Renal pelvis (tissue), 4 donors: Measurements from ENCODE around the gene BTBD7. TPM values are rescaled to one million over a fixed set of nuclear protein-coding genes. Genes with fewer than 3 reads are reported as not detected.

Experiments
- DNase-seq: peaks from one replicate; pipeline ENCODE4 v3.0.0-alpha.2; 2013
- polyA plus RNA-seq, 3 donors: library from polyadenylated mRNA; unstranded; fragments of 120-200 nt; gene quantifications; one replicate each; pipeline ENCODE4 v1.2.1, GENCODE V29; 2013; ENCODE audit not compliant: insufficient read length in 3 of 3

BTBD7 gene
- polyA plus RNA-seq, 3 donors = 42.2 to 58.5 (median 55.3) TPM

GRCh38 chr14:93332397-93332852 is 411 bp downstream of the BTBD7 start:
- DNase-seq = peak; percentile 57

GRCh38 chr14:93331728-93332396 is 974 bp downstream of the BTBD7 start:
- no peak for DNase-seq

DNA sequence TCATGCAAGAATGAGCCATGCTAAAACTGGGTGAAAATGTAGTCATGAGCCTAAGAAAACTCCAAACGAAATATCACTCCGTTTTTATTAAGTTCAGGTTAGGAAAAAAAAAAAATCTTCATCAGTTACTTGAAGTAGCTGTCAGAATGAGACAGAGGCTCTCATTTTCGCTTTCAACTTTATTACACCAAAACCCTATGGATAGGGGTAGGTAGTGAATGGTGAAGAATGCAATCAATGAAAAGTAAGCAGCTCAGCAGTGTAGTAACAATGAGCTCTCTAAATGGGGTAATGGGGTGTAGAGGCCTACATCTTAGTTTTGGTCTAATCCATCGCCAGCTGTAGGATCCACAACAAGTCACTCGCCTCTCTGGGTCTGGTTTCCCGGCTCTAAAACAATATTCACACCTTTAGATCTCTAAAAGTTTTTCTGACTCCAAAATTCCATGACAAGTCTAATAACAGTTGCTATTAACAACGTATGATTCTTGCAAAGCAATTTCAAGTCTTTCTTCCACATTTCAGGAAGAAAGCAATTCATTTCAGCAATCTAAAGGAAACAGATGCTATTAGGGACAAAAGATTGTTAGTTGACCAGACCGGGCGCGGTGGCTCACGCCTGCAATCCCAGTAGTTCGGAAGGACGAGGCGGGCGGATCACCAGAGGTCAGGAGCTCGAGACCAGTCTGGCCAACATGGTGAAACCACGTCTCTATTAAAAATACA is 1.7 kb downstream of the BTBD7 start:
- no peak for DNase-seq

DNA sequence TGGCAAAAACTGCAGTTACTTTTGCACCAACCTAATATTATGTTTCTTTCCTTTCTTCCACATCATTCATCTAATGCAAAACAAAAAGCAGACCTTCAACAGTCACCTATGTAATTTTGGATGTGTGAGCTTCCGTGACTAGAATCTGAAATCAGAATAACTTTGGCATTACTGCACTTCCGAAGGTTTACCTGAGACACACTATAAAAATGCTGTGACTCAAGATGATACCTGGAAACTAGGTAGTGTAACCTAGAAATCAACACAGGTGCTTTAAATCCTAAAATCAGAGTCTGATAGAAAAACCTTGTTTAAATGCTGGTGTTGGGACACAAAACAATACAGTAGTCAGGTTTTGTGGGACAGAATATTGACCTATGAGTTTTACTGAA is 2.2 kb downstream of the BTBD7 start:
- no peak for DNase-seq

GRCh38 chr14:93329965-93330608 is 2.7 kb downstream of the BTBD7 start:
- peak; percentile 21 for DNase-seq

- no peak for DNase-seq
Measured at GRCh38 chr14:93328546-93328945, 4.3 kb downstream of the BTBD7 start.

- DNase-seq = no peak
Measured at GRCh38 chr14:93326196-93326595, 6.6 kb downstream of the BTBD7 start.

DNA sequence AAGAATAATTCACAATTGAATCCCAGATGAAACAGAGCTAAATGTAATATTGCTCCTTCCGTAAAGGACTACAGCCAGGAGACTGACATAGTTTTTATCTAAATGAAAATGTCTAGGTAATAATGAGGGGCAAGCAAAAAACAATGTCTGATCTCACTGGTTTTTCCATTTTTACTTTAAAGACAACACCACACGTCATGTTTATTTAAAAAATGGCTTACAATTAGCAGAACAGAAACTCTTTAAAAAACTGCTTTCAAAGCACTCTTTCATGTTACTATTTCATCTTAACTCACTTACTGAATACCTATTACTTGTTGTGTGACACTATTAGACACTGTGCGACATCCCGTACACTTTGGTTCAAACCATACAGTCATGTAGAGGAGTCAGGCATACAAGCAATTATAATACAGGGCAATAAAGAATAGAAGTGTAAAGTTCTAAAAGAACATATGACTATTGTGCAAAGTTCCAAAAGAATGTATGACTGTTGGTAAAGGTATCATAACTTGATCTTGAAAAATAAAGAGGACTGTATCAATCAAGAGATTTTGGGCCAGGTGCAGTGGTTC is 9.1 kb downstream of the BTBD7 start:
- no peak for DNase-seq

- DNase-seq = no peak
Measured at GRCh38 chr14:93322929-93323599, 9.8 kb downstream of the BTBD7 start.

DNA sequence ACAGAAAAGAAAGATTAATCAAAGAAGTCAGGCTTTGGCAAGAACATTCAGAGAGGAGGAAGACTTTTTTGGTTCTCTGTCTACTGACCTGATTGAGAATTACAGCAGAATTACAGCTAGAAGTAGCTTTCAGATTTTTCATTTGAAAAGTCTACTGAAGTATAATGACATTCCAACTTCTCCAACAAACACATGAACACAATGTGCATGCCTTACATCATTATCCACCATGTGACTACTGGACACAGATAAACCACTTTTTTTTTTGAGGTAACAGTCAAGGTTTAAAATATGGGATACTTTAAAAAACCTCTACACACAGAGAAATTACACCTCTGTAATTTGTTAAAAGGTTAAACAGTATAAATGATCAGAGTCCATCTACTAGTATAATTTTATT is 12.3 kb downstream of the BTBD7 start:
- DNase-seq = no peak

DNA sequence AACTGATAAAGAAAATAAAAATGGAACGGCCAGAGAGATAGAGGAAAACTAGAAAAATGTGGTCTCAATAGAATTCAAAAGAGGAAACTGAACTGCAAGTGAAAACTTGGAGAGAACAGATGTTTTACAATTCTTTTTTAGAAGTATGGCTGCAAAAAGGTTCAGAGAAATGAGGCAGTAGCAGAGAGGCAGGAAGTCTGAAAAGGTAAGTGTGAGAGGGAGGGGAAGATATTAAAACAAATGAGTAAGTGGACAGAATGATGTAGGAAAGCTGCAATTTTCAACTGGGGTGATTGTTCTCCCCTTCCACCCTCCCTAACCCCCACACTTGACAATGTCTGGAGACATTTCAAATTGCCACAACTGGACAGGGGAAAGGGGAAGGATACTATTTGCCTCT is 12.9 kb downstream of the BTBD7 start:
- DNase-seq = no peak

GRCh38 chr14:93319494-93319893 is 13.3 kb downstream of the BTBD7 start:
- no peak for DNase-seq

- DNase-seq = peak; percentile 48
Measured at GRCh38 chr14:93318927-93319326, 13.9 kb downstream of the BTBD7 start.

- no peak for DNase-seq
Measured at GRCh38 chr14:93317875-93318807, 14.7 kb downstream of the BTBD7 start.

- no peak for DNase-seq
Measured at GRCh38 chr14:93317210-93317874, 15.5 kb downstream of the BTBD7 start.

GRCh38 chr14:93316716-93317115 is 16.1 kb downstream of the BTBD7 start:
- DNase-seq = no peak

DNA sequence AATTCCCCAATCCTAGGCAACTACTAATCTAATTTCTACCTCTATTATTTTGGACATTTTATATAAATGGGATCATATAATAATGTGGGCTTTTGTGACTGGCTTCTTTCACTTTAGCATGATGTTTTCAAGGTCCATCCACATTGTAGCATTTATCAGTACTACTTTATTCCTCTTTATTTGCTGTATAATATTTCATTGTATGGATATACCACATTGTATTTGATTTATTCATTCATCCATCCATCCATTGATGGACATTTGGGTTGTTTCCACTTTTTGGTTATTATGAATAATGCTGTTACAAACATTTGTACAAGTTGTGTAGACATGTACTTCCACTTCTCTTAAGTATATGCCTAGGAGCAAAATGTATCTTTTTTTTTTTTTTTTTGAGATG is 17.3 kb downstream of the BTBD7 start:
- DNase-seq = no peak

DNA sequence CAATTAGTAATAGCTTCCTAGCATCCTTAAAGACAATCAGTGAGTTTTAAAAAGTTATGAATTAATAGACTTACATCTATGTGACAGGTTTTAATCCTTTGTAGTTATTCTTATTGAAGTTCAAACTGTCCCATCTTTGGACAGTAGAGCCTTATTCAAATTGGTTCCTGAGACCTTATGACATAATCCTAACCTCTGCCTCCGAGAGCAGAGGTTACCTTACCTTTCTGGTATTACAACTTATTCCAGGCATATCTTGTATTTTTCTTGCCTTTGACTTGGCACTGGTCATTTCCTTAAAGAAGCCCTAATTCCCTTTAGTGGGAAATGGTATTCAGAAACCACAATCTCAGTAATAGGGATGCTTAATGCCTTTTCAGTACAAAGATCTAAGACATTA is 21.8 kb downstream of the BTBD7 start:
- no peak for DNase-seq

GRCh38 chr14:93309427-93309966 is 23.3 kb downstream of the BTBD7 start:
- DNase-seq = no peak

DNA sequence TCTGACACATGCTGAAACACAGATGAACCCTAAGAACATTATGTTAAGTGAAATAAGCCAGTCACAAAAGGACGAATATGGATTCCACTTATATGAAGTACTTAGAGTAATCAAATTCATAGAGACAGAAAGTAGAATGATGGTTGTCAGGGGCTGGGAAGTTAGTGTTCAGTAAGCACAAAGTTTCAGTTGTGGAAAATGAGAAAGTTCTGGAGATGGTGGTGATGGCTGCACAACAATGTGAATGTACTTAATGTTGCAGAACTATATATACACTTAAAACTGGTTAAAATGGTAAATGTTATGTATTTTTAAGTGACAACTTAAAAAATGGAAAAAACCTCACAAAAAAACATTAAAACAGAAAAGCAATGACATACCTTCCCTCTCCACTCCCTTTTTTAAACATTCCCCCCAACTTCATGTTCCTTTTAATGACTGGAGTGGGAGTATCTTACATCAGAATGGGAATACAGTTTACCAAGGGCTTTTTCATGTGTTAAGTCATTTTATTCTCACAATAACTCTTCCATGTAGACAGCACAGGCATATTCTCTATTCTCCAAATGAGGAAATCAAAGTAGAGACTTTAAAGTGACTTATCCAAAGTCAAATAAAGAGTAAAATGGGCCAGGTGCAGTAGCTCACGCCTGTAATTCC is 24.0 kb downstream of the BTBD7 start:
- no peak for DNase-seq
